ENCODE data around the gene ARHGAP15.

DNA sequence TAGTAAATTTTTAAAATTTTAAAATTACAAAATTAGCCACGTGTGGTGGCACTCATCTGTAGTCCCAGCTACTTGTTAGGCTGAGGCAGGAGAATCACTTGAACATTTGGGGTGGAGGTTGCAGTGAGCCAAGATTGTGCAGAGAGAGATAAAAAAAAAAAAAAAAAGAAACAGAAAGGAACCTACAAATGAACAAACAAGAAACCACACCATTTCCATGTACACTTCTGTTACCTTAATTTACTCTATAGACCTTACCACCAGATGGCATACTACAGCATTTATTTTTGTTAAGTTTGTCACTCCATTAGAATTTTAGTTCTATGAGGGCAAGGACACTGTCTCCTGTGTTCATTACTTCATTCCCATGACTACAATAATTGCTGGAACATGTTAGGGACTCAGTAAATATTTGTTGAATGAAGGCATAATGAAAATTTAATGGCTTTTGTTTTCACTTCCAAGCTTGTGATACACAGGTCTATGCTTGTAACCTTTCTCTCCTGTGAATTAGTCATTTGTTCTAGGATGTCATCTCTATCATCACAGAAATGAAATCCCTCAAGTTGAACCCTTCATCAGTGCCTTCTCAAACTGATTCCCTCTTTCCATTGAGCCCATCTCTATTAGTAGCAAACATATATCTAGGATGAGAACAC, 76.0 kb downstream of the ARHGAP15 start:
- TF ChIP-seq EZH2 (IDR thresholded peaks at IDR 0.05; ENCODE audit: insufficient read depth, poor library complexity, severe bottlenecking) (no peak), EZH2phosphoT487 (IDR thresholded peaks at IDR 0.05; ENCODE audit: insufficient read depth, low read depth) (no peak)
